Lung microvascular endothelial cell (primary cell): ENCODE measurements around the gene MAP3K6. TPM values are rescaled to one million over a fixed set of nuclear protein-coding genes. Genes with fewer than 3 reads are reported as not detected.

Experiments used
- DNase-seq, 2 donors: peaks; one replicate each; pipeline versions ENCODE4 v3.0.0 to v3.0.0-alpha.2; 2010; ENCODE audit warnings: low read depth in 2 of 2
- total RNA-seq: library from RNA; depleted of rRNA; stranded (reverse); fragments of >200 nt; gene quantifications from 2 replicates; pipeline ENCODE4 v1.2.1, GENCODE V29; 2014

MAP3K6 gene
- total RNA-seq, 1 donor from 2014 or later: 2.0 TPM

GRCh38 chr1:27341525-27342252 is 25.1 kb downstream of the MAP3K6 start, which contains the start of gene SYTL1:
Gene SYTL1 (plus strand): TSS chr1:27342022. CDS start chr1:27345335, 3,313 bp downstream.
- DNase-seq: peak; percentile 23 to 41

GRCh38 chr1:27339213-27339612 is 27.5 kb downstream of the MAP3K6 start:
- DNase-seq: no peak

- no peak for DNase-seq
Measured at GRCh38 chr1:27338751-27339150, 28.0 kb downstream of the MAP3K6 start.

- no peak for DNase-seq
Measured at GRCh38 chr1:27336756-27337155, 30.0 kb downstream of the MAP3K6 start.

DNA sequence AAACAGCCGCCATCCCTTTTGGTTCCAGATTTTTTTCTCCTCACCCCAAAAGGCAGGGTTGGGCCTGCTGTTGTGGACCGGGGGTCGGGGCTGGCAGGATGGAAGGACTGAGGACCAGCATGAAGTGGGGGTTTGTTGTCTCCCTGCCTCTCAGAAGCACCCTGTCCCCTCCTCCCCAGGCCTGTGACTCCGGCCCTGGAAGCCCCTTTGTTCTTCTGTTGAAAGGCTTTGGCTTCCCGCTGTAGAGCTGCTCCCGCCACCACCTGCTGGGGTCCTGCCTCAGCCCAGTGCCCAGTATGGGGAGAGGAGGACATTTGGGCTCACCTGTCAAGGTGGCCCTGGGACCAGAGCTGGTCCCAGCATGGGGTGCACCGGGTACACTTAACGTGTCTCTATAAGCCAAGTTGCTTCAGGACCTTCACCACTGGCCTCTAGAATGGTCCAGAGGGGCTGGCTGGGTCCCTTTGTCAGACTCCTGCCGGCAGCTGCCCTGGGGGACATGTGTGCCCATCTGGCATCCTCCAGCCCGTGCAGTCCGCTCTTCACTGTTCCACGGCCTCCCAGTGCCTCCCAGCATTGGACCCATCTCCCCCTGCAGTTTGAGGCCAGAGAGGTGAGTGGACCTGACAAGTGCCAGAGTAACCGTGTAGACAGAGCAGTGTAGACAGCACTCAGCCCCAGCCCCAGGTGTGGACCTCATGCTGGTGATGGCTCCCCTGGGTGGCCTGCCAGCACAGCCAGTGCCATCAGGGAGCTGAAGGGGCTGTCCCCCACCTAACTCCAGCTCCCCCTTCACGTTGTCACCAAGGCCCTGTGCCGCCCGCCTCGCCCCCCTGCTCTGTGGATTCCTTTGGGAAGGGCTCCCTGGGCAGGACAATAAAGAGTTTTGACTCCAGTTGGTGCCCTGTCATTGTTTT is 31.0 kb downstream of the MAP3K6 start:
- DNase-seq: no peak

GRCh38 chr1:27333717-27334279 is 33.0 kb downstream of the MAP3K6 start:
- DNase-seq: no peak

GRCh38 chr1:27332536-27333281 is 34.1 kb downstream of the MAP3K6 start:
- DNase-seq: peak; percentile 59 to 63

DNA sequence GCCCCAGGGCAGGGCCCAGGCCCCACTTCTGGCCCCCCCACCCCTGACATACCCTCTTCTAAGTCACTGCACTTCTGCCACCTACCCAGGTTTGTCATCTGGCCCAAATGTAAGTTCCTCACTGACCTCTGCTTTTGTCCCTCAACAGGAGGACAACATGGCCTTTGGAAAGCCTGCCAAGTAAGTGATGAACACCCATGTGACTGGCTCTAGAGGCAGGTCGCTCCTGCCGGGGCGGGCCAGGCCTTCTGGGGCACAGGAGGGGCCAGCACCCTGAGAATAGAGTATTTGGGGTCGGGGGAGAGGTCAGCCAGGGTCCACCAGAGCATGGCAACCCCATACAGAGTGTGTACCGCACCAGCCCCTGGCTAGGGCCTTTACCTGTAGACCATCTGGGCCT is 34.8 kb downstream of the MAP3K6 start:
- no peak for DNase-seq

DNA sequence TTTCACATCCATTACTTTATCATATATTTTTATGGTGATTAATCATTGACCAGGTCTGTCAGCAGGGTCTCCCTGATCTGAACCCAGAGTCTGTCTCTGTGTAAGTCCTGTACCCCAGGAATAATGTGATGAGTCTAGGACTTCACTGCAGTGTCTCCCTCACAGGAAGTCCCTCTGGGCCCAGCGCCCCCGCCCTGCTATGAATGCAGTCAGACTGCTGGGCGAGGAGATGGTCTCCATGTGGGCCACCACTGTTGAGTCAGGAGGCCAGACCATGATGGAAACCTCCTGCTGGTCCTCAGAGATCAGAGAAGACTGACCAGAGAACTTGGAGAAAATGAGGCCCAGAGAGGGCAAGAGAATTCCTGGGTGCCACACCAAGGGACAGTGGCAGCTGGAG is 35.3 kb downstream of the MAP3K6 start:
- no peak for DNase-seq

- no peak for DNase-seq
Measured at GRCh38 chr1:27330786-27331185, 36.0 kb downstream of the MAP3K6 start.

DNA sequence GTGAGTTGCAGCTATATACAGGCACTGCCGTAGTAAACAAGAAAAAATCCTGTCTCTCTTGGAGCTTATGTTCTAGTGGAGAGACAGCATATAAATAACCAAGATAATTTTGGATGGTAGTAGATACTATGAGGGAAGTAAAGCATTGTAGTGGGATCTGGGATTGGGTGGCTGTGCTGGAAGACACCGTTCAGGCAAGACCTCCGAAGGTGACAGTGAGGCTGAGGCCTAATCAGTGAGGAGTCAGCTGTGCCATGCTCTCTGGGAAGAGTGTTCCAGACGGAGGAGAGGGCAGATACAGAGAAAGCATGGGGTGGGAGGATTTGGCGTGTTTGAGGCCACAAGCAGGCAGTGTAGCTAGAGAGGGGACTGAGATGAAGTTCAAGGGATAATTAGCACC is 38.8 kb downstream of the MAP3K6 start:
- DNase-seq: no peak

DNA sequence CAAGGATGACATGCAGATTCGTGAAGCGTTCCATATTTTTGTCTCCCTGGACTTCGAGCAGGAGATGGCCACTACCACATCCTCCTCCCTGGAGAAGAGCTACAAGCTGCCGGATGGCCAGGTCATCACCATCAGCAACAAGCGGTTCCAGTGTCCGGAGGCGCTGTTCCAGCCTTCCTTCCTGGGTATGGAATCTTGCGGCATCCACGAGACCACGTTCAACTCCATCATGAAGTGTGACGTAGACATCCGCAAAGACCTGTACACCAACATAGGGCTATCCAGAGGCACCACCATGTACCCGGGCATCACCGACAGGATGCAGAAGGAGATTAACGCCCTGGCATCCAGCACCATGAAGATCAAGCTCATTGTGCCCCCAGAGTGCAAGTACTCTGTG is 41.5 kb downstream of the MAP3K6 start:
- DNase-seq: no peak

- DNase-seq: no peak
Measured at GRCh38 chr1:27322569-27323240, 44.1 kb downstream of the MAP3K6 start.

DNA sequence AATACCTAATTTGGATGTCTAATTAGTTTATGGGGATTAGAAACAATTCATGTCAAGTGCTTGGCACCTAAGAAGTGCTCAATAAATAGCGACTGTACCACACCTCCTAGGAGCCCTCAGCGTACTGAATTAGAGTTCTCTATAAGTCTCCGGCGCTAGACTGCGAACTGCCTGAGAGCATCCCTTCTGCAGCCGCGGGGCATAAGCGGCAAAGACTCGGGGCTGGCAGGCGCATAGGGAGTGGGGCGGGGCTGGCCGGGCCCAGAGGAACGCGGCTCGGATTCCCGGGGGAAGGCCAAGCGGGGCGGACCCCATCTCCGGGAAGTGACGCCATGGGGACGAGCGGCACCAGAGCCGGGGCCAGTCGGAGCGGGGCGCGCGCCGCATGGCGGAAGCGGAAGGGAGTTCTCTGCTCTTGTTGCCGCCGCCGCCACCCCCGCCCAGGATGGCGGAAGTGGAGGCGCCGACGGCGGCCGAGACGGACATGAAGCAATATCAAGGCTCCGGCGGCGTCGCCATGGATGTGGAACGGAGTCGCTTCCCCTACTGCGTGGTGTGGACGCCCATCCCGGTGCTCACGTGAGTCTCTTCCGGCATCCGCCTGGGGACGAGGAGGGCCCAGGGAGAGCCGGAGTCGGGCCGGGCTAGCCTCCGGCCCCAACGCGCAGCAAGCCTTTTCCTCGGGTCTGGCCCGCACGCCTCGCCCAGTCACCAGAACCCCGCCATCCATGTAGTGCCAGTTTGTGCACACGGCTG is 44.8 kb downstream of the MAP3K6 start, which contains the start of gene TMEM222:
TMEM222 (plus strand) TSS at position 351 of the 756 bp plus-strand sequence; CDS start at position 386, 35 bp downstream.
- DNase-seq: peak; percentile 99

- no peak for DNase-seq
Measured at GRCh38 chr1:27318596-27318995, 48.2 kb downstream of the MAP3K6 start.

- DNase-seq: no peak
Measured at GRCh38 chr1:27318136-27318535, 48.6 kb downstream of the MAP3K6 start.

DNA sequence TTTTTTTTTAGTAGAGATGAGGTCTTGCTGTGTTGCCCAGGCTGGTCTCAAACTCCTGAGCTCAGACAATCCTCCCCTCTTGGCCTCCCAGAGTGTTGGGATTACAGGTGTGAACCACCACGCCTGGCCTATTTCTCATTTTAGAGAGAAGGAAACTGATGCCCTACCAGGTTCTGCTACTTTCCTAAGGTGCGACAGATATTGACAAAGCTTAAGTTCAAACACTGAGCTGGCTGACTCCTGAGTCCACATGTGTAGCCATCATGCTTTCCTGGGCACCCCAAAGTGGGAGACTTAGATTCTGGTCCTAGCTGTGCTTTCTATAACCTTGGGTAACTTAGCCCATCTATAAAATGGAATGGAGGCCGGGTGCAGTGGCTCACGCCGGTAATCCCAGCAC is 49.9 kb downstream of the MAP3K6 start:
- no peak for DNase-seq

- no peak for DNase-seq
Measured at GRCh38 chr1:27314737-27315136, 52.0 kb downstream of the MAP3K6 start.

DNA sequence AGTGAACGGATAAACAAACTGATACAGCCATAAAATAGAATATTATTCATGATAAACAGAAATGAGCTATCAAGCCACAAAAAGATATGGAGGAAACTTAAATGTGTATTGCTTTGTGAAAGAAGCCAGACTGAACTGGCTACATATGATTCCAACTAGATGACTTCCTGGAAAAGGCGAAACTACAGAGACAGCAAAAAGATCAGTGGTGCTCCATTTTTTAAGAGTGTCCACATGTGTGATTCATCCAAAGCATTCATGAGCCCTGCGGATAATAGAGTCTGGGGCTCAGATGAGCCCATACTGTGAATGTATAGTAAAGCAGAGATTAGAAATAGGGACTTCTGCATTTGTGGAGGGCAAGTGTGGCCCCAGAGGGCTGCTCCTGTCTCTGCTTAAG is 52.6 kb downstream of the MAP3K6 start:
- no peak for DNase-seq
